ENCODE results near the gene UGT1A8. TPM values are rescaled to one million over a fixed set of nuclear protein-coding genes. Genes with fewer than 3 reads are reported as not detected.
"Not testable (repeated sequence)": the region's sequence is repeated elsewhere in the genome, so short reads cannot be mapped to it uniquely, and the experiment has no call there.

UGT1A8 gene
- total RNA-seq, 1 experiment from 2014 or later, result not detected

DNA sequence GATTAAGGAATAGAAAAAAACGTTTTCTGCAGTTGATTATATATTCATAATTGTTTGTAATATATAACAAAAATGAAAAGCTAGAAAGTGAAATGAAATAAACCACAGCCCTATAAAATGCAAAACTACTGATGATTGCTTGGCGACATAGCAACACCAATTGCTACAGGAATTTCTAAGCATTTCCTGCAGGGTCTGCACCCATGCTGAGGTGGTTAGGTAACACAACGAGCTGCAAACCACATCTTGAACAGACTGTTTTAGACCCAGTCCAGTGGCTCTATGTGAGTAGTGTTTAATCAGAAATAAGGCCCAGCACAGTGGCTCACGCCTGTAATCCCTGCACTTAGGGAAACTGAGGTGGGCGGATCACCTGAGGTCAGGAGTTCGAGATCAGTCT lies 37.1 kb downstream of the UGT1A8 start:
- Mint-ChIP-seq H3K36me3 (ENCODE audit: insufficient read depth, unreplicated experiment) (no peaks in the 10 kb centered on the region), H3K27me3 (ENCODE audit: insufficient read depth, unreplicated experiment) (peaks cover 14% of the 10 kb centered on the region), H3K4me3 (ENCODE audit: unreplicated experiment) (no peak overlapping the region), H3K27ac (ENCODE audit: low read depth, unreplicated experiment) (no peak overlapping the region), H3K4me1 (ENCODE audit: insufficient read depth, unreplicated experiment) (no peaks in the 10 kb centered on the region), H3K9me3 (ENCODE audit: unreplicated experiment) (no peaks in the 10 kb centered on the region)
- ChIA-PET CTCF (no interaction called here), POLR2A (interaction anchor here (0.6 kb wide), 1 partner anchor 59 kb away, joined by 3 read pairs; no protein-coding TSS in a partner anchor)
- intact Hi-C loops (cut with micrococcal nuclease), result no loop called here
- no peak for DNase-seq (ENCODE audit: unreplicated experiment)
- TF ChIP-seq, protein P1, sequence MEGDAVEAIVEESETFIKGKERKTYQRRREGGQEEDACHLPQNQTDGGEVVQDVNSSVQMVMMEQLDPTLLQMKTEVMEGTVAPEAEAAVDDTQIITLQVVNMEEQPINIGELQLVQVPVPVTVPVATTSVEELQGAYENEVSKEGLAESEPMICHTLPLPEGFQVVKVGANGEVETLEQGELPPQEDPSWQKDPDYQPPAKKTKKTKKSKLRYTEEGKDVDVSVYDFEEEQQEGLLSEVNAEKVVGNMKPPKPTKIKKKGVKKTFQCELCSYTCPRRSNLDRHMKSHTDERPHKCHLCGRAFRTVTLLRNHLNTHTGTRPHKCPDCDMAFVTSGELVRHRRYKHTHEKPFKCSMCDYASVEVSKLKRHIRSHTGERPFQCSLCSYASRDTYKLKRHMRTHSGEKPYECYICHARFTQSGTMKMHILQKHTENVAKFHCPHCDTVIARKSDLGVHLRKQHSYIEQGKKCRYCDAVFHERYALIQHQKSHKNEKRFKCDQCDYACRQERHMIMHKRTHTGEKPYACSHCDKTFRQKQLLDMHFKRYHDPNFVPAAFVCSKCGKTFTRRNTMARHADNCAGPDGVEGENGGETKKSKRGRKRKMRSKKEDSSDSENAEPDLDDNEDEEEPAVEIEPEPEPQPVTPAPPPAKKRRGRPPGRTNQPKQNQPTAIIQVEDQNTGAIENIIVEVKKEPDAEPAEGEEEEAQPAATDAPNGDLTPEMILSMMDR (IDR thresholded peaks at IDR 0.05; ENCODE audit: unreplicated experiment), result no peak
- BruUV-seq (replicated peaks), result no TSS peak

DNA sequence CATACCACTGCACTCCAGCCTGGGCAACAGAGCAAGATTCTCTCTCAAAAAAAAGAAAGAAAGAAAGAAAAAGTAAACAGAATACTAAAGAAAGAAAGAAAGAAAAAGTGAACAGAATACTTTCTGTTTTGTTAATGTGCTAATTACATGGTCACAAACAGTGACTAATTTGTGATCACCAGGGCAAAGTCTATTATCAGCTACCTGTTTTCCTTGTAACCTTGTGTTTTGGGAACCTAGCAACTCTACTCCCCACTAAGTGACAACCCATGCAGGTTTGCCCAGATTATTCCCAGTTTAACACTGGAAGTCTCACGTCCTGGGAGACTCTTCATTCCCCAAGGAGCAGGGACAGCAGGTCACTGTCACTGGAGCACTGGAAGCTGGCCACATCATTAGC lies 37.6 kb downstream of the UGT1A8 start:
- H3K27ac Mint-ChIP-seq (ENCODE audit: low read depth, unreplicated experiment), result no peak overlapping the region
- no peaks in the 10 kb centered on the region for H3K4me1 Mint-ChIP-seq (ENCODE audit: insufficient read depth, unreplicated experiment)
- no peaks in the 10 kb centered on the region for H3K9me3 Mint-ChIP-seq (ENCODE audit: unreplicated experiment)
- BruUV-seq (replicated peaks), result no TSS peak
- peaks cover 19% of the 10 kb centered on the region for H3K27me3 Mint-ChIP-seq (ENCODE audit: insufficient read depth, unreplicated experiment)
- H3K4me3 Mint-ChIP-seq (ENCODE audit: unreplicated experiment), result no peak overlapping the region
- no peaks in the 10 kb centered on the region for H3K36me3 Mint-ChIP-seq (ENCODE audit: insufficient read depth, unreplicated experiment)
- DNase-seq (ENCODE audit: unreplicated experiment), result no peak
- POLR2A ChIA-PET, result no interaction called here
- intact Hi-C loops (cut with micrococcal nuclease), result no loop called here
- TF ChIP-seq, protein P1 (IDR thresholded peaks at IDR 0.05; ENCODE audit: unreplicated experiment), result no peak
- CTCF ChIA-PET, result no interaction called here

DNA sequence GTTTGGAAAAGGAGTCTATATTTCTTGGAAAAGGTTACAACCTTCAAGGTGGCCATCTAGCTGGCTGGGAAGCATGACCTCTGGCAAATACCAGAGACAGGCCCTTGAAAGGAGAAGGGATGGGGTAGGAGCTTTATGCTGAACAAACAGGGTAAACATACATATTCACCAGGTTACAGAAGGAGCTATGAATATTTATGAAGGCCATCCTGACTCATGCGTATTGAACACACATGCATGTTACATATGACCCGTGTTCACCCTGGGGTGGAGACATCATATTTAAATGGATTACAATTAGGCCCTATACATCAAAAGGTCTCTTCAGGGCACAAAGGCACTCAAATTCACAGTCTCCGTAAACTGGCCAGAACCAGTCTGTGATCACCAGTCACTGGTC lies 38.5 kb downstream of the UGT1A8 start:
- intact Hi-C loops (cut with micrococcal nuclease); CTCF ChIA-PET; H3K27ac Mint-ChIP-seq (ENCODE audit: low read depth, unreplicated experiment); H3K9me3 Mint-ChIP-seq (ENCODE audit: unreplicated experiment); H3K4me3 Mint-ChIP-seq (ENCODE audit: unreplicated experiment); DNase-seq (ENCODE audit: unreplicated experiment); POLR2A ChIA-PET; H3K4me1 Mint-ChIP-seq (ENCODE audit: insufficient read depth, unreplicated experiment); H3K36me3 Mint-ChIP-seq (ENCODE audit: insufficient read depth, unreplicated experiment); BruUV-seq (replicated peaks): not testable (repeated sequence)
- H3K27me3 Mint-ChIP-seq (ENCODE audit: insufficient read depth, unreplicated experiment), result peaks cover 23% of the 10 kb centered on the region

DNA sequence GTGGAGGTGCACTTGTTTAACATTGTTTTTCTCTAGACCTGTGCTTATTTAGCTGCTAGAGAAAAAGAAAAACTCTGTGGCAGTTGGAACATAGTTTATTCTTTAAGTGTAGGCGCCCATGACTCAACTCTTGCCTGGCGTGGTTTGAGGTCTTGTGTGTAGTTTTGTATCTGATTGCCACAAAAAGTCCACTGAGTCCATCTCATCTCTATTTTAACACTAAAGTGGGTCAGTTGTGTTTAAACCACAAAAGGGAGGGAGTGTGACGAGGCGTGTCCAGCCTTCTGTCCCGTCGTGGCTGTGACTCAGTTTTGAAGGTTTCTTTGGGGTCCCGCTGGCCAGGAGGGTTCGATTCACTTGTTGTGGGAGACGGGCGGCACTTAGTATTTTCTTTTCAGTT lies 39.0 kb downstream of the UGT1A8 start:
- H3K27ac Mint-ChIP-seq (ENCODE audit: low read depth, unreplicated experiment), result no peak overlapping the region
- H3K27me3 Mint-ChIP-seq (ENCODE audit: insufficient read depth, unreplicated experiment), result peaks cover 23% of the 10 kb centered on the region
- POLR2A ChIA-PET, result no interaction called here
- H3K9me3 Mint-ChIP-seq (ENCODE audit: unreplicated experiment), result no peaks in the 10 kb centered on the region
- BruUV-seq (replicated peaks), result no TSS peak
- DNase-seq (ENCODE audit: unreplicated experiment), result no peak
- CTCF ChIA-PET, result no interaction called here
- H3K4me3 Mint-ChIP-seq (ENCODE audit: unreplicated experiment), result no peak overlapping the region
- no peaks in the 10 kb centered on the region for H3K36me3 Mint-ChIP-seq (ENCODE audit: insufficient read depth, unreplicated experiment)
- H3K4me1 Mint-ChIP-seq (ENCODE audit: insufficient read depth, unreplicated experiment), result no peaks in the 10 kb centered on the region
- TF ChIP-seq, protein P1 (IDR thresholded peaks at IDR 0.05; ENCODE audit: unreplicated experiment), result no peak
- intact Hi-C loops (cut with micrococcal nuclease), result no loop called here

DNA sequence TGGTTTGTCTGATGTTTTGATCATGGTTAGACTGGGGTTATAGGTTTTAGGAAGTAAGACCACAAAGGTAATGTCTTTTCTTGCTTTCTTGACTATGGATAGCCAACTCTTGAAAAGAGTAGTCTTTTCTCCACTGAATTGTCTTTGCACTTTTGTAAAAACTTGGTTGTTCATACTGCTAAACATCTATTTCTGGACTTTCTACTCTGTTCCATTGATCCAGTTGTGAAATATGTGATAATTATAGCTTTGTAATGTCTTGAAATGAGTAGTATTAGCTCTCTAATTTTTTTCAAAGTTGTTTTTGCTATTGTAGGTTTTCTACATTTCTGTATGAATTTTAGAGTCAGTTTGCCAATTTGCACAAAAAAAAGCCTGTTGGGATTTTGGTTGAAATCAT lies 41.2 kb downstream of the UGT1A8 start:
- Mint-ChIP-seq H3K36me3 (ENCODE audit: insufficient read depth, unreplicated experiment) (no peaks in the 10 kb centered on the region), H3K4me1 (ENCODE audit: insufficient read depth, unreplicated experiment) (no peaks in the 10 kb centered on the region), H3K27ac (ENCODE audit: low read depth, unreplicated experiment) (no peak overlapping the region), H3K9me3 (ENCODE audit: unreplicated experiment) (no peaks in the 10 kb centered on the region), H3K4me3 (ENCODE audit: unreplicated experiment) (no peak overlapping the region), H3K27me3 (ENCODE audit: insufficient read depth, unreplicated experiment) (peaks cover 23% of the 10 kb centered on the region)
- TF ChIP-seq, protein P1 (IDR thresholded peaks at IDR 0.05; ENCODE audit: unreplicated experiment), result no peak
- intact Hi-C loops (cut with micrococcal nuclease), result no loop called here
- POLR2A ChIA-PET, result interaction anchor here (1.2 kb wide), 1 partner anchor 32 kb away, joined by 3 read pairs; no protein-coding TSS in a partner anchor
- BruUV-seq (replicated peaks), result no TSS peak
- no peak for DNase-seq (ENCODE audit: unreplicated experiment)
- CTCF ChIA-PET, result no interaction called here
